Activated T-cell treated with anti-CD3 and anti-CD28 coated beads for 24 hours (primary cell): ENCODE data around the gene TPRN.

Experiments
- DNase-seq: peaks from one replicate; pipeline ENCODE4 v3.0.0-alpha.2; 2020; ENCODE audit warnings: low read depth

Gene TPRN

GRCh38 chr9:137188490-137189296 lies 11.8 kb downstream of the TPRN start, which contains the start of the genes ANAPC2 and SSNA1:
TSS of gene ANAPC2 (minus strand) at chr9:137188560. CDS start at chr9:137188532, 28 bp downstream.
TSS of gene SSNA1 (plus strand) at chr9:137188676. CDS start at chr9:137188727, 51 bp downstream.
- peak; percentile 92 for DNase-seq

DNA sequence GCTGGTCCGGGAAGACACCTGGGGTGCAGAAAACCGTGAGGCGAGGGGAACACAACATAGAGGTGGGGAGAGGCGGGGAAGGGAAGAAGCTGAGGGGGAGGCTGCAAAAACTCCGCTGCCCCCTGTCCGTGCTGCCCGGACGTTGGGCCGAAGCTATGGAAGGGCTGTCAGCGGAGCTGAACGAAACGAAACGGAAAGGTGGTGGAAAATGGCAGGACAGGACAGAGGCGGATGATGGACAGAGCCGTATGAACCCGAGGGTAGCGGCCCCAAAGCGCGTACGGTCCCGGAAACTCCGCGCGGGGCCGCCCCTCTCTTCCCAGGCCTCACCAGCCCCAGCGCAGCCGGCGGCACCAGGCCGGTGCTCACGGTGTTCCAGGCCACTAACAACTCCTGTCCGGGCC lies 12.5 kb downstream of the TPRN start:
- no peak for DNase-seq

- DNase-seq, result no peak
Measured at GRCh38 chr9:137187386-137187785, 13.2 kb downstream of the TPRN start.

DNA sequence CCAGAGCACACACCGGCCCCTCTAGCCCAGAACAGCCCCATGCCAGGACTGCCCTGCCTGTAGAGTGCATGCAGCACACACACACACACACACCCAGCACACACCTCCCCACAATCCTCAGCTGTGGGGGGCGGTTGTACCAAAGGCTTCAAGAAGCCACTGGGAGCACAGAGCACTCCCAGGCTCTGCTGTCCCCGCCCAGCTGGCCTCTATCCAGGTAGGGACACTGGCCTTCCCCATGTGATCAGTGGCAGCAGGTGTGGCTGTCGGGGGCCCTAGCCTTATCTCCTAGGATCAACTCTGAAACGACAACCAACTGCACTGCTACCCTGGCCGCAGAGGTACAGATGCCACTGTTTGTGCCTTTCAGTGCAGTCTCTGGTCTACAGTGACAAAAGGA lies 14.2 kb downstream of the TPRN start:
- DNase-seq, result no peak

DNA sequence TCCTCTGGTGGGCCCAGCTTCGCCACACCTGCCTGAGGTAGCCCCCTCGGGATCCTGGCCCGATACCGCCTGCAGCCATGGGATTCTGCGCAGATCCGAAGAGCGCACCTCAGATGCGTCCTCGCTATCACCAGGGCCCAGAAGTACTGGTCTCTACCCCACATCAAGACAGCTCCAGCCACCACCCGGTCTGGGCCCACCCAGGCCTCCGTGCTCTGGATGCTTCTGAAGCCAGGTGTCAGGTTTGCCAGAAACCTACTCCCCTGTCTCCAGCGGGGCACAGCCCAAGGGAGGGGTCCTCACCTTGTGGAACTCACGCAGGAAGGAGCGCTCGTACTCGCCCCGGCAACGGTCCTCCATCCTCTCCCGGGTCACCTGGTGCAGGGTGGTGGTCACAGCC lies 14.6 kb downstream of the TPRN start:
- DNase-seq, result no peak

GRCh38 chr9:137184881-137185660 lies 15.5 kb downstream of the TPRN start:
- no peak for DNase-seq

DNA sequence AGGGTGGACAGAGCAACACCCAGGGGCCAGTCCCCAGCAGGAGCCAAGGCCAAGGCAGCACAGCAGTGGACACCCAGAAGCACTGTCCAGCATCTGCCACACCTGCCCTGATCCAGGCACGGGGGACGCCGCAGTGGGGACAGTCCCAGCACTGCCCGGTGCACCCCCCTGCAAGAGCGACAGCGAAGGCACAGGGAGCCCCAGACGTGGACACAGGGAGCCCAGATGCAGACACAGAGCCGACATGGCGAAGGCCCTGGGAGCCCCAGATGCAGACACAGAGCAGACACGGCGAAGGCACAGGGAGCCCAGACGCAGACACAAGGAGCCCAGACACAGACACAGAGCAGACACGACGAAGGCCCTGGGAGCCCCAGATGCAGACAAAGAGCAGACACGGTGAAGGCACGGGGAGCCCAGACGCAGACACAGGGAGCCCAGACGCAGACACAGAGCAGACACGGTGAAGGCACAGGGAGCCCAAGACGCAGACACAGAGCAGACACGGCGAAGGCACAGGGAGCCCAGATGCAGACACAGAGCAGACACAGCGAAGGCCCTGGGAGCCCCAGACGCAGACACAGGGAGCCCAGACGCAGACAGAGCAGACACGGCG lies 16.5 kb downstream of the TPRN start:
- DNase-seq, result no peak

- no peak for DNase-seq
Measured at GRCh38 chr9:137182836-137183235, 17.7 kb downstream of the TPRN start.

- no peak for DNase-seq
Measured at GRCh38 chr9:137181680-137182079, 18.9 kb downstream of the TPRN start.

DNA sequence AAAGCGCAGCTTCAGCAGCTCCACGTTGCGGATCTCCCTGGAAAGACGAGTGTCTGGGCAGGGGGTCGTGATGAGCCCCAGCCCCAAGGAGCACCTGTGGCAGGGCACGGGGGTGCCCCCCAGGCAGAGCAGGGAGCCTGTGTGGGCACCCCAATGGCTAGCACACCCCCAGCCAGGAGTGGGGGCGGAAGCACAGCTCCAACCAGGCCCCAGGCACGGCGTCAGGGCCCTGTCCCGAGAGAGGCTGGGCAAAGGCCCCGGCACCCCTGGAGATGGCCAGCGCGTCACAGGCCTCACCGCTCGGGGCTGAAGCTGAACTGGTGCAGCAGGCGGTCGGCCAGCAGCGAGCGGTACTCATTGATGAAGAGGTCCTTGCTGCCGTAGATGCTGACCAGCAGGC lies 20.1 kb downstream of the TPRN start:
- no peak for DNase-seq

GRCh38 chr9:137179761-137180160 lies 20.8 kb downstream of the TPRN start:
- DNase-seq, result no peak

- no peak for DNase-seq
Measured at GRCh38 chr9:137178939-137179630, 21.5 kb downstream of the TPRN start.

- DNase-seq, result no peak
Measured at GRCh38 chr9:137178201-137178938, 22.2 kb downstream of the TPRN start.

GRCh38 chr9:137176302-137177182 lies 24.0 kb downstream of the TPRN start:
- no peak for DNase-seq

DNA sequence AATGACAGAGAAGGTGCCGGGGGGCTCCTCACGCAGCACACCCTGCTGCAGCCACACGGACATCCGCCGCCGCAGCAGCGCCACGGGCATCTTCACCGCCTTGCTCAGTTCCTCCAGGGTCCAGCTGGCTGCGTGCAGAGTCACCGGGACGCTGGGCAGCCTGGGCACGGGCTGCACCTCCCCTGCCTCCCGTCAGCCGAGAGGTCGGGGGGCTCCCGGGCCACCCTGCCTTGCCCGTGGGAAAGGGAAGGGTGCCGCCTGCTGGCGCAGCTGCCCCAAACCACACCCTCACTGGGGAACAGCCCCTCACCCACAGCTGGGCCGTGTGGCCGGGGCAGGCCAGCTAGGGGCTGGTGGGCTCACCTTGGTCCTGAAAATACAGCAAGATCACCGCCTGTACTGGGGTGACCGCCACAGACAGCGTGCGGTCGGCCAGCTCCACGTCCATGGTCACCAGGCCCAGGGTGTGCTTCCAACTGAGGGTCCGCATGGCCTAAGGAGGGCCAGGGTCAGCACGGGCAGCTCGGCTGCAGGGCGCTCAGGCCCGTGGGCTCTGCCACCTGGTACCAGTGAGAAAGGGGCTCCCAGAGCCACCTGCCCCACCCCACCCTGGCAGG lies 25.1 kb downstream of the TPRN start:
- no peak for DNase-seq

- no peak for DNase-seq
Measured at GRCh38 chr9:137174722-137175293, 25.7 kb downstream of the TPRN start.

DNA sequence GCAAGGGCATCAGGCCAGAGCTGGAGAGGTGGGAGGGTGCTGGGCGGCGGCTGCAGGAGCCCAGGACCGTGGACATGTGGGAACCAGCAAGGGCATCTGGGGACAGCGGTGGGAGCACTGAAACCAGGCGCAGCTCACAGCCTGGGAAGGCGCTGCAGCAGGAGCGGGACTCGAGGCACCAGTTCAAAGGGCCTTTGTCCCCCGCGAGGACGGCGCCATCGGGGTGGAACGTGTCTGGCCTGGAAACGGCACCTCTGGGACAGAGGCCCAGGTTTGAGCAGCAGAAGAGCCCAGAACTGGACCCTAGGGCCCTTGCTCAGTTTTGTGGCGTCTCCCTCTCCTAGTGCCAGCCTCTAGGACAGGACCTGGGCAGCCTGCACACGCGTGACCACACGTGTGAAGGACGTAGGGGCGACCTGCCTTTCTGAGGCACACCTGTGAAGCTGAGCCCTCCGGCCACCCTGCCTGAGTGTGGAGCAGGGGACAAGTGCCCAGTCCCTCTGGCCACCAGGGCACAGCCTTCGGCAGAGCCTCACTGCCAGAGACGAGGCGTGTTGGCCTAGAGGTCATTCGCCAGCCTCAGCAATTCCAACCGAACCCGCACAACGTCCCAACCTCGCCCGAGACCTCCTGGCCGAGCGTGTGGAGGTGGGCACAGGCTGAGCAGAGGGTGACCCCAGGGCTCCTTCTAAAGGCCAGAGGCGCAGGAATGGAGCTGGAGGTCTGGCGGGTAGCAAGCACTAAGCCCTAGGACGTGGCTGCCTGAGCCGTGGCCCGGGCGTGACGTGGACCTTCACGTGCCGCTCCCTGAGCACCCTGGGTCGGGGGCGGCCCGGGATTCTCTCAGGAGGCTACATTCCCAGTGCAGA lies 26.5 kb downstream of the TPRN start:
- DNase-seq, result no peak
